SH-SY5Y (cell line): ENCODE data around the gene ATN1.

Source experiments
- GATA2 ChIP-seq: IDR thresholded peaks from 2 replicates; pipeline ENCODE4 v1.6.1; 2011; ENCODE audit warnings: mild to moderate bottlenecking, low read depth, low read length
- GATA3 ChIP-seq: IDR thresholded peaks from 2 replicates; pipeline ENCODE4 v1.6.1; 2011; ENCODE audit warnings: low read depth, mild to moderate bottlenecking, low read length, moderate library complexity

DNA sequence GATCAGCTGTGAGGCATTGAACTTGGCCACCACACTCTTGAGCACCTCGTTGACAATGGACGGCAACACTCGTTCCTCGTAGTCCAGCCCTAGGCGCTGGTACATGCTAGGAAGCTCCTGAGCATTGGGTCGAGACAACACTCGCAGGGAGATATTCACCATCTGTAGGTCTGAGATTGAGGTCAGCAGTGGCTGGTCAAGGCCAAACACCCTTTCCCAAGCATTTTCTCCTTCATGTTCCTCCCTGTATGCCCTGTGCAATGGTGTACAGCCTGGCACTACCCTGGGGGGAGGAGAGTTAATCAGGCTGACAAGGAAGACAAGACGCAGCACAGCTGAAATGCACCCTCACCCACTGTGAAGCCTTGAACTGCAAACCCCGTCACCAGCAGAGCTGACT is 40.7 kb downstream of the ATN1 start:
- no peak for TF ChIP-seq GATA3
- no peak for TF ChIP-seq GATA2
